ENCODE data around the gene GH1.

GH1 gene

GRCh38 chr17:63960006-63960405 lies 41.4 kb upstream of the GH1 start:
- no peak for DNase-seq (ENCODE audit: low read depth)
- no peak for TF ChIP-seq CTCF (IDR thresholded peaks at IDR 0.05; ENCODE audit: insufficient read depth, low read depth, low read length, missing control alignments)
- no peak overlapping the region for H3K4me3 ChIP-seq (ENCODE audit: low read length)

- no peak for TF ChIP-seq CTCF (IDR thresholded peaks at IDR 0.05; ENCODE audit: insufficient read depth, low read depth, low read length, missing control alignments)
- DNase-seq (ENCODE audit: low read depth): no peak
These were observed 37.8 kb upstream of the GH1 start for GRCh38 chr17:63956296-63956920.

GRCh38 chr17:63955791-63956190 lies 37.2 kb upstream of the GH1 start:
- no peak for DNase-seq (ENCODE audit: low read depth)
- no peak overlapping the region for H3K4me3 ChIP-seq (ENCODE audit: low read length)
- TF ChIP-seq CTCF (IDR thresholded peaks at IDR 0.05; ENCODE audit: insufficient read depth, low read depth, low read length, missing control alignments): no peak

More at GRCh38 chr17:63956296-63956920, 37.8 kb upstream of the GH1 start:
- H3K4me3 ChIP-seq (ENCODE audit: low read length): no peak overlapping the region

GRCh38 chr17:63955232-63955631 lies 36.6 kb upstream of the GH1 start:
- no peak overlapping the region for H3K4me3 ChIP-seq (ENCODE audit: low read length)
- TF ChIP-seq CTCF (IDR thresholded peaks at IDR 0.05; ENCODE audit: insufficient read depth, low read depth, low read length, missing control alignments): no peak

GRCh38 chr17:63954402-63955063 lies 35.9 kb upstream of the GH1 start:
- DNase-seq (ENCODE audit: low read depth): no peak
- H3K4me3 ChIP-seq (ENCODE audit: low read length): no peak overlapping the region
- no peak for TF ChIP-seq CTCF (IDR thresholded peaks at IDR 0.05; ENCODE audit: insufficient read depth, low read depth, low read length, missing control alignments)

More at GRCh38 chr17:63955232-63955631, 36.6 kb upstream of the GH1 start:
- DNase-seq (ENCODE audit: low read depth): no peak

GRCh38 chr17:63950940-63951907 lies 32.6 kb upstream of the GH1 start:
- peak; percentile 76 for TF ChIP-seq CTCF (IDR thresholded peaks at IDR 0.05; ENCODE audit: insufficient read depth, low read depth, low read length, missing control alignments)
- no peak overlapping the region for H3K4me3 ChIP-seq (ENCODE audit: low read length)
- DNase-seq (ENCODE audit: low read depth): peak; percentile 65
